ENCODE results near the gene PMIS2.
"Not testable (repeated sequence)": the region's sequence is repeated elsewhere in the genome, so short reads cannot be mapped to it uniquely, and the experiment has no call there.

Gene PMIS2

DNA sequence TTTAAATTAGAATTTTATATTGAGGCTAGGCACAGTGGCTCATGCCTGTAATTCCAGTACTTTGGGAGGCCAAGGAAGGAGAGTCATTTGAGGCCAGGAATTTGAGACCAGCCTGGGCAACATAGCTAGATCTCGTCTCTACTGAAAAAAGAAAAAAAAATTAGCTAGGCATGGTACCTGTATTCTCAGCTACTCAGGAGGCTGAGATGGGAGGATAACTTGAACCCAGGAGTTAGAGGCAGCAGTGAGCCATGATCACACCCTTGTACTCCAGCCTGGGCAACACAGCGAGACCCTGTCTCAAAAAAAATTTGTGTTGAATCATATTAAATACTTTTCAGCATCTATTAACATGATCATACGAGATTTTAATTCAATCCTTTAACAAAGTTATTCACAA lies 4.9 kb downstream of the PMIS2 start:
- DNase-seq (ENCODE audit: insufficient read length, low spot score) (no peak), FAIRE-seq (no peak)
- TF ChIP-seq POLR2A (IDR thresholded peaks at IDR 0.05; ENCODE audit: low read depth, low read length), result no peak

DNA sequence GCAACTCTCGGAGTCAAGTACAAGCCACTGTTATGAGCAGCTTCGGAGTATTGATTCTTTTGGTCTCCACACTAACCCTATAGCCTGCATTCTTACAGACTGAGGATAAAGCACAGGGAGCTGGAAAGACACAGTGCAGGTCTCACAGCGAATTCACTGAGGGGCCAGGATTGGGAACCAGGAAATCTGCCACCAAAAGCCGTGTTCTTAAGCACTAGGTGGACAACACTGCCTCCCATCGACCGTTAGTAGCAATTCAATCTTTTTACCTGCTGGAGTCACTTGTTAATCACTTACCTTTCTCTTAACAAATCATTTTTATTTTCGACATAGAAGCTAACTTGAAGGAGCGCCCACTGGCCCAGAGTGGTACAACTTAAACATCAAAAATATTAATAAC lies 6.3 kb downstream of the PMIS2 start:
- FAIRE-seq, result no peak
- DNase-seq (ENCODE audit: insufficient read length, low spot score), result no peak
- TF ChIP-seq POLR2A (IDR thresholded peaks at IDR 0.05; ENCODE audit: low read depth, low read length), result no peak

DNA sequence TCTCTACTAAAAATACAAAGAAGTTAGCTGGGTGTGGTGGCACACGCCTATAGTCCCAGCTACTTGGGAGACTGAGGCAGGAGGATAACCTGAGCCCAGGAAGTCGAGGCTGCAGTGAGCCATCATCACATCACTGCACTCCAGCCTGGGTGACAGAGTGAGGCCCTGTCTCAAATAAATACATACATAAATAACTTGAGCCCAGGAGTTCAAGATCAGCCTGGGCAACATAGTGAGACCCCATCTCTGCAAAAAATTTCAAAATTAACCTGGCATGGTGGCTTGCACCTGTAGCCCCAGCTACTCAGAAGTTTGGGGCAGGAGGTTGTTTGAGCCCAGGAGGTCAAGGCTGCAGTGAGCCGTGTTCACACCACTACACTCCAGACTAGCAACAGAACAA lies 9.1 kb downstream of the PMIS2 start:
- not testable (repeated sequence) for DNase-seq (ENCODE audit: insufficient read length, low spot score); FAIRE-seq

DNA sequence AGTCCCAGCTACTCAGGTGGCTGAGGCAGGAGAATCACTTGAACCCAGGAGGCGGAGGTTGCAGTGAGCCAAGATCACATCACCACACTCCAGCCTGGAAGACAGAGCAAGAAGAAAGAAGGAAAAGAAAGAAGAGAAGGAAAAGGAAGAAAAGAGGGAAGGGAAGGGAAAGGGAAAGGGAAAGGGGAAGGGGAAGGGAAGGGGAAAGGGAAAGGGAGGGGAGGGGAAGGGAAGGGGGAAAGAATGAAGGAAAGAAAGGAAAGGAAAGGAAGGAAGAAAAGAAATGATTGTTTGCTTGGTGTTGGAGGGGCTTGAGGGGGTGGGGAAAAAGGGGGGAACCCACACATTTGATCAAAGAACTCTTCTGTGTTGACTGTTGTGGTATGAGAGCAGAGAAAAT lies 10.0 kb downstream of the PMIS2 start:
- no peak for DNase-seq (ENCODE audit: insufficient read length, low spot score)
- TF ChIP-seq POLR2A (IDR thresholded peaks at IDR 0.05; ENCODE audit: low read depth, low read length), result no peak
- FAIRE-seq, result no peak

GRCh38 chr19:35596366-35596999 lies 10.5 kb downstream of the PMIS2 start:
- no peak for TF ChIP-seq POLR2A (IDR thresholded peaks at IDR 0.05; ENCODE audit: low read depth, low read length)
- FAIRE-seq (no peak), DNase-seq (ENCODE audit: insufficient read length, low spot score) (peak; percentile 44)

- FAIRE-seq, result no peak
- no peak for DNase-seq (ENCODE audit: insufficient read length, low spot score)
- no peak for TF ChIP-seq POLR2A (IDR thresholded peaks at IDR 0.05; ENCODE audit: low read depth, low read length)
These were observed 16.0 kb downstream of the PMIS2 start for GRCh38 chr19:35601971-35602370.

- FAIRE-seq; DNase-seq (ENCODE audit: insufficient read length, low spot score): not testable (repeated sequence)
These were observed 18.5 kb downstream of the PMIS2 start for GRCh38 chr19:35604436-35604835.

DNA sequence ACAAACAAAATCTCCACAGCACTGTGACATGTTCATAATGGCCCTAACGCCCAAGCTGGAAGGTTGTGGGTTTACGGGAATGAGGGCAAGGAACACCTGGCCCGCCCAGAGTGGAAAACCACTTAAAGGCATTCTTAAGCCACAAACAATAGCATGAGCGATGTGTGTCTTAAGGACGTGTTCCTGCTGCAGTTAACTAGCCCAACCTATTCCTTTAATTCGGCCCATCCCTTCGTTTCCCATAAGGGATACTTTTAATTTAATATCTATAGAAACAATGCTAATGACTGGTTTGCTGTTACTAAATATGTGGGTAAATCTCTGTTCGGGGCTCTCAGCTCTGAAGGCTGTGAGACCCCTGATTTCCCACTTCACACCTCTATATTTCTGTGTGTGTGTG lies 21.2 kb downstream of the PMIS2 start:
- not testable (repeated sequence) for FAIRE-seq; DNase-seq (ENCODE audit: insufficient read length, low spot score)

DNA sequence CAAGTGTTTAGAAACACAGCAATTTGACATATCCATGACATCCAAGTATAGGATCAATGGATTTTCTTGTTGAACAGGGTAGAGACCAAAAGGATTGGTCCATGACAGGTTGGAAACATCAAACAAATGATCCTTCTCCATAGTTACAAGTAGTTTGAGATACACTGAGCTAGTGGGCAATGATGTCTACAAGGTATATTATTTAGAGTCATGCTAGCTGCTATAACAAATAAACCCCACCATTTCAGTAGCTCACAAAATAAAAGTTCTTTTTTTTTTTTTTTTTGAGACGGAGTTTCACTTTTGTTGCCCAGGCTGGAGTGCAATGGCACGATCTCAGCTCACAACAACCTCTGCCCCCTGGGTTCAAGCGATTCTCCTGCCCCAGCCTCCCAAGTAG lies 21.7 kb downstream of the PMIS2 start:
- no peak for TF ChIP-seq POLR2A (IDR thresholded peaks at IDR 0.05; ENCODE audit: low read depth, low read length)
- FAIRE-seq (no peak), DNase-seq (ENCODE audit: insufficient read length, low spot score) (no peak)

GRCh38 chr19:35608251-35608650 lies 22.3 kb downstream of the PMIS2 start:
- TF ChIP-seq POLR2A (IDR thresholded peaks at IDR 0.05; ENCODE audit: low read depth, low read length), result no peak
- no peak for DNase-seq (ENCODE audit: insufficient read length, low spot score)
- no peak for FAIRE-seq

- DNase-seq (ENCODE audit: insufficient read length, low spot score) (no peak), FAIRE-seq (no peak)
- TF ChIP-seq POLR2A (IDR thresholded peaks at IDR 0.05; ENCODE audit: low read depth, low read length), result no peak
These were observed 23.9 kb downstream of the PMIS2 start for GRCh38 chr19:35609851-35610353.

DNA sequence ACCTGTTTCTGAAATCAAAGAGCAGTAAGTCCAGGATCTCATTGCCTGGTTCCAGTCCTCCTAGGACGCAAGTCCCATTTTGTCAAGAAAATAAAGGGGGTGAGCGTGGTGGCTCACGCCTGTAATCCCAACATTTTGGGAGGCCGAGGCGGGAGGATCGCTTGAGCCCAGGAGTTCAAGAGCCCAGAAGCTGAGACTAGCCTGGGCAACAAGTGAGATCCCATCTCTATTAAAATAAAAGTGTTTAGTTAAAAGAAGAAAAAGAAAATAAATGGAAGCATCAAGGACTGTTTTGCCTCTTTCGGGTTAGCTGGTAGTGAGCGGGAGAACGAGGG lies 26.2 kb downstream of the PMIS2 start:
- no peak for DNase-seq (ENCODE audit: insufficient read length, low spot score)
- no peak for TF ChIP-seq POLR2A (IDR thresholded peaks at IDR 0.05; ENCODE audit: low read depth, low read length)
- no peak for FAIRE-seq

GRCh38 chr19:35612559-35613321 lies 26.8 kb downstream of the PMIS2 start, which contains the start of gene HAUS5:
Gene HAUS5, plus strand, starts transcription at chr19:35612735. Its CDS starts 60 bp downstream, at chr19:35612795.
- FAIRE-seq (peak; percentile 33), DNase-seq (ENCODE audit: insufficient read length, low spot score) (peak; percentile 95)
- TF ChIP-seq POLR2A (IDR thresholded peaks at IDR 0.05; ENCODE audit: low read depth, low read length), result peak; percentile 84

GRCh38 chr19:35613574-35613973 lies 27.6 kb downstream of the PMIS2 start:
- FAIRE-seq, result no peak
- no peak for TF ChIP-seq POLR2A (IDR thresholded peaks at IDR 0.05; ENCODE audit: low read depth, low read length)

GRCh38 chr19:35615036-35615435 lies 29.1 kb downstream of the PMIS2 start:
- TF ChIP-seq POLR2A (IDR thresholded peaks at IDR 0.05; ENCODE audit: low read depth, low read length), result no peak
- no peak for FAIRE-seq
- DNase-seq (ENCODE audit: insufficient read length, low spot score), result no peak

More at GRCh38 chr19:35613574-35613973, 27.6 kb downstream of the PMIS2 start:
- DNase-seq (ENCODE audit: insufficient read length, low spot score), result no peak
